GM21381 (cell line): Measurements from ENCODE around the gene OLFM4.

Source experiments
- ATAC-seq: cut with Tn5 transposase; IDR thresholded peaks from one replicate; pipeline ENCODE4 v1.9.1; 2021; ENCODE audit warnings: mild to moderate bottlenecking, moderate library complexity; ENCODE audit not compliant: unreplicated experiment

The OLFM4 gene

GRCh38 chr13:53066411-53066810 lies 37.8 kb downstream of the OLFM4 start:
- no peak for ATAC-seq

GRCh38 chr13:53068585-53069520 lies 40.2 kb downstream of the OLFM4 start:
- ATAC-seq = no peak

GRCh38 chr13:53069800-53070199 lies 41.2 kb downstream of the OLFM4 start:
- ATAC-seq = no peak

GRCh38 chr13:53073711-53074110 lies 45.1 kb downstream of the OLFM4 start:
- ATAC-seq = no peak

- ATAC-seq = no peak
Observed at GRCh38 chr13:53074114-53074513, 45.5 kb downstream of the OLFM4 start.

- no peak for ATAC-seq
Observed at GRCh38 chr13:53075356-53076041, 46.9 kb downstream of the OLFM4 start.

GRCh38 chr13:53079691-53080090 lies 51.1 kb downstream of the OLFM4 start:
- no peak for ATAC-seq

GRCh38 chr13:53088871-53089270 lies 60.3 kb downstream of the OLFM4 start:
- ATAC-seq = no peak

- no peak for ATAC-seq
Observed at GRCh38 chr13:53089951-53090350, 61.3 kb downstream of the OLFM4 start.

- ATAC-seq = no peak
Observed at GRCh38 chr13:53090461-53090860, 61.8 kb downstream of the OLFM4 start.

- ATAC-seq = no peak
Observed at GRCh38 chr13:53092931-53093330, 64.3 kb downstream of the OLFM4 start.

GRCh38 chr13:53098455-53098854 lies 69.8 kb downstream of the OLFM4 start:
- ATAC-seq = no peak

GRCh38 chr13:53100394-53101063 lies 71.9 kb downstream of the OLFM4 start:
- no peak for ATAC-seq
